Neutrophil (primary cell): ENCODE data around the gene RABGAP1L.

Experiments used
- H3K27ac ChIP-seq: fragments of 200-600 bp; sonication (generic); 2 replicates; pipeline ENCODE4 v1.5.1; 2016; ENCODE audit warnings: mild to moderate bottlenecking, moderate library complexity
- H3K27me3 ChIP-seq: fragments of 200-600 bp; sonication (generic); 2 replicates; pipeline ENCODE4 v1.6.0; 2016; ENCODE audit warnings: mild to moderate bottlenecking
- H3K36me3 ChIP-seq: fragments of 200-600 bp; sonication (generic); 2 replicates; pipeline ENCODE4 v1.5.1; 2017
- H3K4me1 ChIP-seq, 2 experiments: fragments of 200-600 bp in 1 of 2; sonication (generic) in 1 of 2; 1 replicate in 1 of 2; 2 replicates in 1 of 2; pipeline versions ENCODE4 v1.5.1 to v1.6.1; 2013 to 2016; ENCODE audit warnings: low read depth in 1 of 2, low read length in 1 of 2, mild to moderate bottlenecking in 1 of 2, moderate library complexity in 1 of 2; ENCODE audit not compliant: control insufficient read depth in 1 of 2, insufficient read depth in 1 of 2
- H3K4me3 ChIP-seq, 2 experiments: fragments of 200-600 bp in 1 of 2; sonication (generic) in 1 of 2; 1 replicate in 1 of 2; 2 replicates in 1 of 2; pipeline ENCODE4 v1.5.1; 2013 to 2016; ENCODE audit warnings: low read depth in 1 of 2, low read length in 1 of 2, mild to moderate bottlenecking in 1 of 2, moderate library complexity in 1 of 2
- H3K9me3 ChIP-seq: fragments of 200-600 bp; sonication (generic); 2 replicates; pipeline ENCODE4 v1.5.1; 2016
- TF ChIP-seq, protein P1 (sequence below): fragments of 200-600 bp; sonication (generic); IDR thresholded peaks from 2 replicates; pipeline ENCODE4 v1.5.1; 2016; ENCODE audit warnings: antibody characterized with exemption

RABGAP1L gene

GRCh38 chr1:175034775-175035174 is 875.5 kb downstream of the RABGAP1L start:
- Histone ChIP-seq H3K9me3 (no peaks in the 10 kb centered on the region), H3K4me1 (peaks cover under 1 to 2% of the 10 kb centered on the region in 2 experiments), H3K27ac (no peak overlapping the region), H3K4me3 (no peak overlapping the region), H3K27me3 (no peaks in the 10 kb centered on the region), H3K36me3 (no peaks in the 10 kb centered on the region)
- TF ChIP-seq, protein P1, sequence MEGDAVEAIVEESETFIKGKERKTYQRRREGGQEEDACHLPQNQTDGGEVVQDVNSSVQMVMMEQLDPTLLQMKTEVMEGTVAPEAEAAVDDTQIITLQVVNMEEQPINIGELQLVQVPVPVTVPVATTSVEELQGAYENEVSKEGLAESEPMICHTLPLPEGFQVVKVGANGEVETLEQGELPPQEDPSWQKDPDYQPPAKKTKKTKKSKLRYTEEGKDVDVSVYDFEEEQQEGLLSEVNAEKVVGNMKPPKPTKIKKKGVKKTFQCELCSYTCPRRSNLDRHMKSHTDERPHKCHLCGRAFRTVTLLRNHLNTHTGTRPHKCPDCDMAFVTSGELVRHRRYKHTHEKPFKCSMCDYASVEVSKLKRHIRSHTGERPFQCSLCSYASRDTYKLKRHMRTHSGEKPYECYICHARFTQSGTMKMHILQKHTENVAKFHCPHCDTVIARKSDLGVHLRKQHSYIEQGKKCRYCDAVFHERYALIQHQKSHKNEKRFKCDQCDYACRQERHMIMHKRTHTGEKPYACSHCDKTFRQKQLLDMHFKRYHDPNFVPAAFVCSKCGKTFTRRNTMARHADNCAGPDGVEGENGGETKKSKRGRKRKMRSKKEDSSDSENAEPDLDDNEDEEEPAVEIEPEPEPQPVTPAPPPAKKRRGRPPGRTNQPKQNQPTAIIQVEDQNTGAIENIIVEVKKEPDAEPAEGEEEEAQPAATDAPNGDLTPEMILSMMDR, result no peak

GRCh38 chr1:175035865-175036264 is 876.5 kb downstream of the RABGAP1L start:
- TF ChIP-seq, protein P1, result no peak
- H3K27me3 ChIP-seq, result no peaks in the 10 kb centered on the region
- H3K4me1 ChIP-seq, result no peaks in the 10 kb centered on the region
- no peak overlapping the region for H3K4me3 ChIP-seq
- H3K9me3 ChIP-seq, result no peaks in the 10 kb centered on the region
- no peaks in the 10 kb centered on the region for H3K36me3 ChIP-seq
- H3K27ac ChIP-seq, result no peak overlapping the region

DNA sequence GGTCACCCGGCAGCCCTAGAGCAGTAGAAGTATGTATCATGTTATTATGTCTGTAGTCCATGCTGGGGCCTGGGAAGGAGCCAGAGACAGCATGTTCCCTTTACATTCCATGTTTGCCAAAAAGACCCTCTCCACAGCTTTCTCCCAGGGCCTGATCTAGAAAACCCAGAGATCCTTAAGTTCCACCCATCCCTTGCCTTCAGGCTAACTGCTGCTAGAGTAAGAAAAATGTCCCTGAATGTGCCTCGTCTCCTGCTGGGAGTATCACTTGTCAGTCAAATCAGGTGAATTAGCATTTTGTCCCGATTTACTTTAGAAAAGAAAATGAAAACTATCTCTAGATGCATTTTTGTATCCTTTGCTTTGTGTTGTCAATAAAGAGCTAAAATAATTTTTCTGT is 877.2 kb downstream of the RABGAP1L start:
- no peaks in the 10 kb centered on the region for H3K4me1 ChIP-seq
- no peak overlapping the region for H3K27ac ChIP-seq
- H3K36me3 ChIP-seq, result no peaks in the 10 kb centered on the region
- TF ChIP-seq, protein P1, result no peak
- H3K9me3 ChIP-seq, result no peaks in the 10 kb centered on the region
- no peak overlapping the region for H3K4me3 ChIP-seq
- H3K27me3 ChIP-seq, result no peaks in the 10 kb centered on the region

GRCh38 chr1:175037416-175037815 is 878.1 kb downstream of the RABGAP1L start:
- H3K27ac ChIP-seq, result no peak overlapping the region

DNA sequence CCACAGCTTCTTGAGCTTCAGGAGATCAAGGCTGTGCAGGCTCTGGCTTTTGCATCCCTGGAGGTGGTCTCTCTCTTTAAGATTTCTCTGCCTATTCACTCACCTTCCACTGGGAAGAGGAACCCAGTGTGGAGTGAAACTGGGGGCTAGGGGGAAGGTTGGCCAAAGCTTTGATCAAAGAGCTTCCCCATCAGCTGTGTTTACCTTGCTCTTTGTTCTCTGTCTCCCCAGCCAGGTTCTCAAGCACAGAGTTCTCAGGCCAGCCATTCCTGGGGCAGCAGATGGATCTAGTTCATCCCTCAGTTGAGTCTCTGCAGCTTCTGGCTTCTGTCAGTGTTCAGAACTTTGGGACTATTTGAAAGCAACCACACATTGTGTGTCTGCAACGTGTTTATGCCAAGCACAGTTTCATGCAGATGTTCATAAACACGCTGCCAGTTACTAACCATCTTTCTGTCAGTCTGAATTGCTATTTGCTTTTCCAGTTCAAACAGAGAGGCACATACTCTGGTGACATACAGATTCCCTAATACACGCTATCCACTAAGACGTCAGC is 881.1 kb downstream of the RABGAP1L start:
- TF ChIP-seq, protein P1, result no peak
- Histone ChIP-seq H3K27ac (no peak overlapping the region), H3K4me1 (no peaks in the 10 kb centered on the region), H3K36me3 (no peaks in the 10 kb centered on the region), H3K27me3 (no peaks in the 10 kb centered on the region), H3K4me3 (no peak overlapping the region), H3K9me3 (no peaks in the 10 kb centered on the region)

More at GRCh38 chr1:175037416-175037815, 878.1 kb downstream of the RABGAP1L start:
- Histone ChIP-seq H3K4me1 (no peaks in the 10 kb centered on the region), H3K9me3 (no peaks in the 10 kb centered on the region), H3K27me3 (no peaks in the 10 kb centered on the region), H3K36me3 (no peaks in the 10 kb centered on the region), H3K4me3 (no peak overlapping the region)
- TF ChIP-seq, protein P1, result no peak
